ENCODE data around the gene MRE11.

- TF ChIP-seq POLR2A (IDR thresholded peaks at IDR 0.05) (no peak), CTCF (IDR thresholded peaks at IDR 0.05) (peak; percentile 57 to 74 (median 68)), EP300 (IDR thresholded peaks at IDR 0.05; ENCODE audit: low read depth) (no peak), POLR2AphosphoS5 (IDR thresholded peaks at IDR 0.05) (no peak)
Measured at GRCh38 chr11:94504689-94505293, 11.1 kb upstream of the MRE11 start.
